SK-N-SH (cell line): ENCODE measurements around the gene BAHCC1. TPM values are rescaled to one million over a fixed set of nuclear protein-coding genes. Genes with fewer than 3 reads are reported as not detected.

Source experiments
- CTCF ChIA-PET: fragments of 300-600, 350-600 bp; formaldehyde crosslinking; extraction: SDS; loops from one replicate; lab custom pipeline; 2021; lab: Yijun Ruan, JAX
- POLR2A ChIA-PET: fragments of 350-600 bp; sonication (Branson Sonifier 250); formaldehyde crosslinking; extraction: SDS; loops from one replicate; lab custom pipeline; 2020; ENCODE audit warnings: antibody characterized with exemption, inconsistent platforms; lab: Yijun Ruan, JAX
- DNase-seq: peaks from one replicate; pipeline ENCODE4 v3.0.0; 2012
- H2AFZ ChIP-seq: fragments of 200-600 bp; sonication (generic); 2 replicates; pipeline ENCODE4 v1.8.1; 2016; ENCODE audit warnings: antibody characterized with exemption, mild to moderate bottlenecking, low read depth
- H3F3A ChIP-seq: fragments of 200-600 bp; sonication (generic); replicated peaks from 2 replicates; pipeline ENCODE3; 2016; ENCODE audit warnings: antibody characterized with exemption, mild to moderate bottlenecking; ENCODE audit not compliant: insufficient read depth
- H3K27ac ChIP-seq, 2 experiments: fragments of 200-500 bp in 1 of 2; fragments of 200-600 bp in 1 of 2; sonication (Bioruptor generic) in 1 of 2; sonication (generic), shearing (Covaris generic) in 1 of 2; 2 replicates each; pipeline versions ENCODE4 v1.5.1 to v1.6.1; 2014 to 2016; ENCODE audit warnings: low read depth in 2 of 2, inconsistent platforms in 1 of 2, low read length in 1 of 2, mild to moderate bottlenecking in 1 of 2, mixed read lengths in 1 of 2
- H3K27me3 ChIP-seq: fragments of 200-600 bp; sonication (generic), shearing (Covaris generic); 2 replicates; pipeline ENCODE4 v1.6.1; 2016; ENCODE audit warnings: mixed run types; ENCODE audit not compliant: insufficient read depth
- H3K36me3 ChIP-seq, 2 experiments: fragments of 200-500 bp in 1 of 2; fragments of 200-600 bp in 1 of 2; sonication (Bioruptor generic) in 1 of 2; sonication (generic) in 1 of 2; replicated peaks in 1 of 2; 2 replicates each; pipeline versions ENCODE3 to v1.5.1; 2014 to 2016; ENCODE audit warnings: low read length in 1 of 2, mild to moderate bottlenecking in 1 of 2; ENCODE audit not compliant: insufficient read depth in 2 of 2, control insufficient read depth in 1 of 2
- H3K4me1 ChIP-seq, 2 experiments: fragments of 200-500 bp in 1 of 2; fragments of 200-600 bp in 1 of 2; sonication (Bioruptor generic) in 1 of 2; sonication (generic), shearing (Covaris generic) in 1 of 2; 2 replicates each; pipeline versions ENCODE4 v1.5.1 to v1.6.1; 2014 to 2016; ENCODE audit warnings: low read depth in 1 of 2, low read length in 1 of 2, mixed run types in 1 of 2; ENCODE audit not compliant: insufficient read depth in 2 of 2, control insufficient read depth in 1 of 2
- H3K4me2 ChIP-seq: fragments of 200-600 bp; sonication (generic), shearing (Covaris generic); 2 replicates; pipeline ENCODE4 v1.6.1; 2017; ENCODE audit warnings: mixed run types
- H3K4me3 ChIP-seq, 2 experiments: fragments of 200-500 bp in 1 of 2; fragments of 200-600 bp in 1 of 2; sonication (Bioruptor generic) in 1 of 2; sonication (generic), shearing (Covaris generic) in 1 of 2; 2 replicates each; pipeline versions ENCODE4 v1.5.1 to v1.8.1; 2014 to 2016; ENCODE audit warnings: low read depth in 2 of 2, inconsistent platforms in 1 of 2, low read length in 1 of 2, mild to moderate bottlenecking in 1 of 2, mixed read lengths in 1 of 2, moderate library complexity in 1 of 2
- H3K79me2 ChIP-seq: fragments of 200-600 bp; sonication (generic); 2 replicates; pipeline ENCODE4 v1.8.1; 2017; ENCODE audit warnings: mild to moderate bottlenecking; ENCODE audit not compliant: insufficient read depth
- H3K9ac ChIP-seq: fragments of 200-600 bp; sonication (generic); 2 replicates; pipeline ENCODE4 v1.6.1; 2017; ENCODE audit warnings: mixed run types
- H3K9me2 ChIP-seq: fragments of 200-600 bp; sonication (generic); 2 replicates; pipeline ENCODE4 v1.6.1; 2017; ENCODE audit warnings: mixed run types
- H3K9me3 ChIP-seq: fragments of 200-600 bp; sonication (generic); 2 replicates; pipeline ENCODE4 v1.6.1; 2017; ENCODE audit warnings: mixed run types, mild to moderate bottlenecking, moderate library complexity
- H4K20me1 ChIP-seq: fragments of 200-600 bp; sonication (generic); 2 replicates; pipeline ENCODE4 v1.6.1; 2017; ENCODE audit warnings: mild to moderate bottlenecking, mixed run types; ENCODE audit not compliant: insufficient read depth
- CHD2 ChIP-seq: fragments of 150-350 bp; IDR thresholded peaks from 2 replicates; pipeline ENCODE4 v1.6.1; 2018; ENCODE audit warnings: low read length; ENCODE audit not compliant: partially characterized antibody
- FOSL2 ChIP-seq: IDR thresholded peaks from 2 replicates; pipeline ENCODE4 v1.4.0; 2012; ENCODE audit warnings: low read depth, mild to moderate bottlenecking, moderate library complexity, borderline replicate concordance
- FOXJ3 ChIP-seq: sonication (generic); formaldehyde crosslinking; IDR thresholded peaks from 2 replicates; pipeline ENCODE4 v1.5.1; 2020; ENCODE audit warnings: mild to moderate bottlenecking, missing genetic modification reagents
- MXI1 ChIP-seq: IDR thresholded peaks from 2 replicates; pipeline ENCODE4 v1.6.1; 2012; ENCODE audit warnings: mild to moderate bottlenecking, low read depth, low read length, improper control_type of control experiment
- RAD21 ChIP-seq: IDR thresholded peaks from 2 replicates; pipeline ENCODE4 v1.6.1; 2012; ENCODE audit warnings: mild to moderate bottlenecking, low read length
- RCOR1 ChIP-seq: fragments of 150-350 bp; IDR thresholded peaks from 2 replicates; pipeline ENCODE4 v1.6.1; 2017; ENCODE audit warnings: antibody characterized with exemption, low read length
- TCF12 ChIP-seq: IDR thresholded peaks from 2 replicates; pipeline ENCODE4 v1.4.0; 2012
- WGBS: methylation state at CpG from one replicate; pipeline ENCODE4 v1.1.6; 2017; ENCODE audit warnings: low lambda C conversion rate; 5-methylcytosine and 5-hydroxymethylcytosine counted together
- polyA plus RNA-seq, 3 experiments: library from polyadenylated mRNA; depleted of rRNA; stranded (reverse); fragments of >200 nt; gene quantifications; 2 replicates each; pipeline ENCODE4 v1.2.3, GENCODE V29; 2012

Gene BAHCC1
- polyA plus RNA-seq, 1 of the 3 experiments (the other 2 are of a cell fraction): 6.4 TPM

- ChIA-PET CTCF (interaction anchor here (2.5 to 8.1 kb wide), 3 partner anchors 37 to 223 kb away, joined by 9 to 140 read pairs (median 21); no protein-coding TSS in a partner anchor), POLR2A (no interaction called here)
- Histone ChIP-seq H3K79me2 (no peaks in the 10 kb centered on the region), H3K9me2 (no peaks in the 10 kb centered on the region), H3K4me3 (no peak overlapping the region), H3K9me3 (no peaks in the 10 kb centered on the region), H2AFZ (no peak overlapping the region), H3K4me2 (no peak overlapping the region), H4K20me1 (no peaks in the 10 kb centered on the region), H3K27ac (no peak overlapping the region), H3K4me1 (peaks cover 0 to 34% of the 10 kb centered on the region in 2 experiments; a peak in 2 of 4 replicates), H3K9ac (no peak overlapping the region), H3F3A (no peaks in the 10 kb centered on the region), H3K27me3 (no peaks in the 10 kb centered on the region), H3K36me3 (no peaks in the 10 kb centered on the region)
- WGBS: 98% methylated on average over 20 of the region's 20 CpGs
- TF ChIP-seq FOSL2 (no peak), RAD21 (no peak)
- no peak for DNase-seq
Measured at GRCh38 chr17:81478119-81478518, 82.9 kb downstream of the BAHCC1 start.

GRCh38 chr17:81479175-81480071 lies 84.2 kb downstream of the BAHCC1 start:
- peaks cover 0 to 44% of the 10 kb centered on the region in 2 experiments; a peak in 2 of 4 replicates for H3K4me1 ChIP-seq
- H2AFZ ChIP-seq: no peak overlapping the region
- no peaks in the 10 kb centered on the region for H3K9me3 ChIP-seq
- ChIA-PET CTCF (interaction anchor here (0.6 to 8.1 kb wide), 9 partner anchors 39 to 224 kb away, joined by 3 to 140 read pairs (median 4); no protein-coding TSS in a partner anchor), POLR2A (interaction anchor here (0.9 to 1.2 kb wide), 2 partner anchors 33 to 84 kb away, joined by 3 to 4 read pairs; partner anchors contain the start of genes ACTG1 and BAHCC1)
- peak; percentile 84 for TF ChIP-seq CHD2
- peak; percentile 94 for TF ChIP-seq RCOR1
- TF ChIP-seq MXI1: no peak
- TF ChIP-seq TCF12: peak; percentile 77; the same call in 1 of the 2 replicates
- TF ChIP-seq FOXJ3 (CRISPR knock-in tag): peak; percentile 53; the same call in 1 of the 2 replicates
- 71% methylated on average over 20 of the region's 20 CpGs for WGBS
- H4K20me1 ChIP-seq: no peaks in the 10 kb centered on the region
- H3K9me2 ChIP-seq: no peaks in the 10 kb centered on the region
- no peak overlapping the region for H3K4me2 ChIP-seq
- H3F3A ChIP-seq: no peaks in the 10 kb centered on the region
- no peak overlapping the region for H3K27ac ChIP-seq
- peak; percentile 94 for DNase-seq
- H3K4me3 ChIP-seq: no peak overlapping the region
- no peaks in the 10 kb centered on the region for H3K36me3 ChIP-seq
- no peak overlapping the region for H3K9ac ChIP-seq
- no peaks in the 10 kb centered on the region for H3K27me3 ChIP-seq
- H3K79me2 ChIP-seq: no peaks in the 10 kb centered on the region
